Endothelial cell of umbilical vein (primary cell): ENCODE measurements around the gene UBE2K. TPM values are rescaled to one million over a fixed set of nuclear protein-coding genes. Genes with fewer than 3 reads are reported as not detected.

Experiments used
- BruUV-seq: library from RNA; stranded (reverse); fragments of 400-500 nt; replicated peaks from 2 replicates; lab custom pipeline; 2021; lab: Mats Ljungman, UMichigan
- CTCF ChIA-PET: fragments of 300-600, 350-600 bp; sonication (Branson Sonifier 250); formaldehyde crosslinking; loops from one replicate; lab custom pipeline; 2021; ENCODE audit warnings: antibody characterized with exemption, inconsistent platforms; lab: Charles Lee
- POLR2A ChIA-PET: fragments of 300-600, 350-600 bp; sonication (Branson Sonifier 250); formaldehyde crosslinking; loops from one replicate; lab custom pipeline; 2021; ENCODE audit warnings: antibody characterized with exemption, inconsistent platforms; lab: Charles Lee
- DNase-seq: peaks from one replicate; pipeline ENCODE4 v3.0.0-alpha.2; 2011; ENCODE audit warnings: low read depth, low spot score
- FAIRE-seq: peaks from 2 replicates; lab custom pipeline; 2011; peaks lifted over from hg19 to GRCh38; lab: Jason Lieb, UNC
- H2AFZ ChIP-seq: 2 replicates; pipeline ENCODE4 v1.6.0; 2012; ENCODE audit warnings: low read depth, low read length, control low read depth, inconsistent platforms
- H3K27ac ChIP-seq: 2 replicates; pipeline ENCODE4 v1.5.1; 2011; ENCODE audit warnings: low read depth, mild to moderate bottlenecking, control low read depth, low read length, moderate library complexity; ENCODE audit not compliant: insufficient read depth
- H3K27me3 ChIP-seq, 2 experiments: 2 replicates each; pipeline versions ENCODE4 v1.6.0 to v1.6.1; 2011; ENCODE audit warnings: low read length in 2 of 2, mixed read lengths in 1 of 2; ENCODE audit not compliant: control insufficient read depth in 2 of 2, insufficient read depth in 2 of 2
- H3K36me3 ChIP-seq, 2 experiments: 2 replicates in 1 of 2; 3 replicates in 1 of 2; pipeline ENCODE4 v1.5.1; 2011; ENCODE audit warnings: low read length in 2 of 2, mild to moderate bottlenecking in 1 of 2, moderate library complexity in 1 of 2; ENCODE audit not compliant: control insufficient read depth in 2 of 2, insufficient read depth in 2 of 2; ENCODE audit errors: extremely low read depth in 1 of 2
- H3K4me1 ChIP-seq: 3 replicates; pipeline ENCODE4 v1.5.1; 2011; ENCODE audit warnings: mild to moderate bottlenecking, low read length; ENCODE audit not compliant: control insufficient read depth, insufficient read depth; ENCODE audit errors: extremely low read depth
- H3K4me2 ChIP-seq: 2 replicates; pipeline ENCODE4 v1.6.1; 2011; ENCODE audit warnings: low read length, control low read depth, mixed read lengths; ENCODE audit not compliant: insufficient read depth
- H3K4me3 ChIP-seq, 3 experiments: fragments of 200-600 bp in 1 of 3; sonication (generic), shearing (Covaris generic) in 1 of 3; replicated peaks in 1 of 3; 2 replicates each; pipeline ENCODE4 v1.5.1; 2011 to 2016; ENCODE audit warnings: control low read depth in 3 of 3, low read length in 3 of 3, mild to moderate bottlenecking in 2 of 3, inconsistent platforms in 1 of 3, low read depth in 1 of 3, moderate library complexity in 1 of 3; ENCODE audit not compliant: insufficient read depth in 1 of 3
- H3K79me2 ChIP-seq: 2 replicates; pipeline ENCODE4 v1.6.0; 2012; ENCODE audit warnings: low read length, inconsistent platforms; ENCODE audit not compliant: control insufficient read depth, insufficient read depth
- H3K9ac ChIP-seq: replicated peaks from 2 replicates; pipeline ENCODE3; 2011; ENCODE audit warnings: low read length, control low read depth; ENCODE audit not compliant: insufficient read depth; ENCODE audit errors: extremely low read depth
- H3K9me1 ChIP-seq: replicated peaks from 3 replicates; pipeline ENCODE4 v1.6.0; 2011; ENCODE audit warnings: mild to moderate bottlenecking, low read length; ENCODE audit not compliant: control insufficient read depth, insufficient read depth; ENCODE audit errors: extremely low read depth
- H3K9me3 ChIP-seq: replicated peaks from 2 replicates; pipeline ENCODE4 v1.5.1; 2012; ENCODE audit warnings: low read length, inconsistent platforms; ENCODE audit not compliant: control insufficient read depth, insufficient read depth
- H4K20me1 ChIP-seq: replicated peaks from 2 replicates; pipeline ENCODE3; 2011; ENCODE audit warnings: mild to moderate bottlenecking, low read length; ENCODE audit not compliant: control insufficient read depth, insufficient read depth; ENCODE audit errors: extremely low read depth
- CTCF ChIP-seq, 2 donors: IDR thresholded peaks; 1 replicate in 1 of 2; 2 replicates in 1 of 2; pipeline ENCODE4 v1.5.1; 2011; ENCODE audit warnings: low read length in 2 of 2, mild to moderate bottlenecking in 2 of 2, moderate library complexity in 2 of 2, control low read depth in 1 of 2, inconsistent platforms in 1 of 2, low read depth in 1 of 2; ENCODE audit not compliant: insufficient read depth in 1 of 2; ENCODE audit errors: extremely low read depth in 1 of 2
- EZH2 ChIP-seq: IDR thresholded peaks from 2 replicates; pipeline ENCODE4 v1.6.1; 2012; ENCODE audit warnings: borderline replicate concordance, low read depth, mild to moderate bottlenecking, moderate library complexity, low read length, inconsistent platforms; ENCODE audit not compliant: severe bottlenecking
- FOS ChIP-seq: IDR thresholded peaks from 2 replicates; pipeline ENCODE4 v1.6.1; 2011; ENCODE audit warnings: mild to moderate bottlenecking, low read length, moderate library complexity, borderline replicate concordance; ENCODE audit not compliant: insufficient read depth
- GATA2 ChIP-seq: IDR thresholded peaks from 2 replicates; pipeline ENCODE4 v1.7.0; 2011; ENCODE audit warnings: low read depth, mild to moderate bottlenecking, moderate library complexity, mixed read lengths, low read length; ENCODE audit not compliant: insufficient read length, insufficient read depth
- JUN ChIP-seq: IDR thresholded peaks from 2 replicates; pipeline ENCODE4 v1.6.1; 2011; ENCODE audit warnings: borderline replicate concordance, low read depth; ENCODE audit not compliant: insufficient read length, insufficient read depth
- MAX ChIP-seq: IDR thresholded peaks from 2 replicates; pipeline ENCODE4 v1.6.1; 2011; ENCODE audit not compliant: insufficient read depth, insufficient read length
- MYC ChIP-seq: IDR thresholded peaks from one replicate; pipeline ENCODE4 v1.6.1; 2011; ENCODE audit warnings: mild to moderate bottlenecking, low read depth, low read length
- POLR2A ChIP-seq: IDR thresholded peaks from 2 replicates; pipeline ENCODE4 v1.6.1; 2012; ENCODE audit warnings: low read depth, mild to moderate bottlenecking, control low read depth, low read length
- POLR2AphosphoS5 ChIP-seq: IDR thresholded peaks from 2 replicates; pipeline ENCODE4 v1.6.1; 2012; ENCODE audit warnings: low read depth, mild to moderate bottlenecking, control low read depth, low read length, moderate library complexity; ENCODE audit not compliant: insufficient read depth
- dilution Hi-C: fragments of 300-500 bp; cut with MboI; formaldehyde crosslinking; loops from one replicate; pipeline ENCODE4 v1.15.0; 2019; ENCODE audit warnings: low sequenced_read_pairs; ENCODE audit not compliant: extremely low pct_ligation_motif_present
- intact Hi-C: fragments of 100-400 bp; cut with micrococcal nuclease; formaldehyde crosslinking; loops from one replicate; pipeline ENCODE4 v1.10.0; 2022
- polyA plus RNA-seq, 4 experiments: library from polyadenylated mRNA; depleted of rRNA in 3 of 4; stranded (reverse) in 3 of 4; unstranded in 1 of 4; fragments of >200 nt; gene quantifications; 2 replicates each; pipeline versions ENCODE4 v1.2.1 to v1.2.3, GENCODE V29; 2011 to 2012; ENCODE audit warnings: missing spikeins in 1 of 4
- total RNA-seq: library from RNA; stranded (reverse); gene quantifications from 2 replicates; pipeline ENCODE4 v1.2.3, GENCODE V29; 2021

The UBE2K gene
- total and polyA plus RNA-seq, 2 donors (not counting 3 experiments of a cell fraction or from before 2014, with no cell fraction given), result 32.5 to 97.8 TPM

GRCh38 chr4:39822662-39823061, 124.7 kb downstream of the UBE2K start:
- no peaks in the 10 kb centered on the region for H3K9me3 ChIP-seq
- peaks cover 20% of the 10 kb centered on the region for H3K4me1 ChIP-seq
- H3K27ac ChIP-seq, result no peak overlapping the region
- no peak overlapping the region for H3K4me2 ChIP-seq
- H2AFZ ChIP-seq, result no peak overlapping the region
- FAIRE-seq, result no peak
- H3K79me2 ChIP-seq, result no peaks in the 10 kb centered on the region
- ChIA-PET POLR2A (no interaction called here), CTCF (no interaction called here)
- no TSS peak for BruUV-seq
- no peak for DNase-seq
- dilution Hi-C loops, result no loop called here
- H3K36me3 ChIP-seq, result peaks cover 5% of the 10 kb centered on the region in 2 experiments
- H3K9ac ChIP-seq, result no peak overlapping the region
- H4K20me1 ChIP-seq, result no peaks in the 10 kb centered on the region
- intact Hi-C loops, result loop anchor here (5.0 kb wide), 1 partner anchor 45 kb away; no protein-coding TSS in a partner anchor
- no peak for TF ChIP-seq CTCF (IDR thresholded peaks at IDR 0.05; ENCODE audit: extremely low read depth in 1 of 2, insufficient read depth in 1 of 2, low read depth in 1 of 2, low read length in 2 of 2)
- no peak for TF ChIP-seq MAX
- TF ChIP-seq GATA2, result no peak
- no peak for TF ChIP-seq JUN
- TF ChIP-seq POLR2AphosphoS5, result no peak
- no peak overlapping the region for H3K4me3 ChIP-seq
- no peaks in the 10 kb centered on the region for H3K9me1 ChIP-seq
- H3K27me3 ChIP-seq, result no peaks in the 10 kb centered on the region

- Histone ChIP-seq H3K27me3 (no peaks in the 10 kb centered on the region), H3K36me3 (peaks cover 5% of the 10 kb centered on the region in 2 experiments), H3K79me2 (no peaks in the 10 kb centered on the region), H2AFZ (no peak overlapping the region), H4K20me1 (no peaks in the 10 kb centered on the region), H3K4me1 (peaks cover 20% of the 10 kb centered on the region), H3K9ac (no peak overlapping the region), H3K9me3 (no peaks in the 10 kb centered on the region), H3K4me2 (no peak overlapping the region), H3K4me3 (no peak overlapping the region), H3K27ac (no peak overlapping the region), H3K9me1 (no peaks in the 10 kb centered on the region)
- ChIA-PET POLR2A (no interaction called here), CTCF (no interaction called here)
- TF ChIP-seq GATA2 (no peak), CTCF (IDR thresholded peaks at IDR 0.05; ENCODE audit: extremely low read depth in 1 of 2, insufficient read depth in 1 of 2, low read depth in 1 of 2, low read length in 2 of 2) (no peak), POLR2AphosphoS5 (no peak), MYC (no peak), EZH2 (no peak), FOS (no peak), POLR2A (no peak), JUN (no peak), MAX (no peak)
- intact Hi-C loops, result loop anchor here (5.0 kb wide), 1 partner anchor 46 kb away; no protein-coding TSS in a partner anchor
- BruUV-seq, result no TSS peak
- dilution Hi-C loops, result no loop called here
- no peak for DNase-seq
- FAIRE-seq, result no peak
These were observed 125.3 kb downstream of the UBE2K start for GRCh38 chr4:39823191-39823590.
